PC-3 (cell line): Measurements from ENCODE around the gene CHN1.

Experiments
- EZH2 ChIP-seq: fragments of 300-600 bp; sonication (generic); IDR thresholded peaks from one replicate; pipeline ENCODE4 v1.6.1; 2017; ENCODE audit warnings: antibody characterized with exemption, mild to moderate bottlenecking, low read length; ENCODE audit not compliant: unreplicated experiment
- TF ChIP-seq, protein P1 (sequence below): fragments of 300-600 bp; sonication (generic); conservative IDR thresholded peaks from 2 replicates; pipeline ENCODE4 v1.5.1; 2017; ENCODE audit warnings: antibody characterized with exemption, low read depth, mild to moderate bottlenecking, low read length

DNA sequence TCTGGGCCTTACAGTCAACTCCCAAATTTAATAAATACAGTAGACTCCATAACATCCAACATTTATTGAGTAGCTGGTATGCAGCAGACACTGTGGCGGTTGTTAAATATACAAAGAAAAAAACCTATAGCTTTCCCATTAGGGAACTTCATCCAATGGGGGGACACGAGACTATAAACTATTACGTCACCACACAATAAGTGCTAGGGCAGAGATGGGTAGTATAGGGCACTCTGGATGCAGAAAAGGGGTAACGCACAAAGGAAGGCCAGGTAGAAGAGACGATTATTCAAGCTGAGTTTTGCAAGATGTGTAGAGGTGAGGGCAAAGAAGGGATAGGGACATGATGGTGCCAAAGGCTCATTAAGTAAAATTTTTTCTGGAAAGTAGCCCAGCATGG, 10.8 kb downstream of the CHN1 start:
- TF ChIP-seq, protein P1, sequence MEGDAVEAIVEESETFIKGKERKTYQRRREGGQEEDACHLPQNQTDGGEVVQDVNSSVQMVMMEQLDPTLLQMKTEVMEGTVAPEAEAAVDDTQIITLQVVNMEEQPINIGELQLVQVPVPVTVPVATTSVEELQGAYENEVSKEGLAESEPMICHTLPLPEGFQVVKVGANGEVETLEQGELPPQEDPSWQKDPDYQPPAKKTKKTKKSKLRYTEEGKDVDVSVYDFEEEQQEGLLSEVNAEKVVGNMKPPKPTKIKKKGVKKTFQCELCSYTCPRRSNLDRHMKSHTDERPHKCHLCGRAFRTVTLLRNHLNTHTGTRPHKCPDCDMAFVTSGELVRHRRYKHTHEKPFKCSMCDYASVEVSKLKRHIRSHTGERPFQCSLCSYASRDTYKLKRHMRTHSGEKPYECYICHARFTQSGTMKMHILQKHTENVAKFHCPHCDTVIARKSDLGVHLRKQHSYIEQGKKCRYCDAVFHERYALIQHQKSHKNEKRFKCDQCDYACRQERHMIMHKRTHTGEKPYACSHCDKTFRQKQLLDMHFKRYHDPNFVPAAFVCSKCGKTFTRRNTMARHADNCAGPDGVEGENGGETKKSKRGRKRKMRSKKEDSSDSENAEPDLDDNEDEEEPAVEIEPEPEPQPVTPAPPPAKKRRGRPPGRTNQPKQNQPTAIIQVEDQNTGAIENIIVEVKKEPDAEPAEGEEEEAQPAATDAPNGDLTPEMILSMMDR, result no peak
- no peak for TF ChIP-seq EZH2
